HepG2 (cell line): Measurements from ENCODE around the gene EDC3. TPM values are rescaled to one million over a fixed set of nuclear protein-coding genes. Genes with fewer than 3 reads are reported as not detected.

ENCODE experiments used
- CEBPG ChIP-seq: IDR thresholded peaks from 2 replicates; pipeline ENCODE4 v1.6.1; 2016
- FOXK1 ChIP-seq: sonication (generic); formaldehyde crosslinking; IDR thresholded peaks from 2 replicates; pipeline ENCODE4 v1.4.0; 2020; ENCODE audit warnings: low read depth, missing genetic modification reagents, borderline replicate concordance
- GATAD1 ChIP-seq: IDR thresholded peaks from 2 replicates; pipeline ENCODE4 v1.6.1; 2016; ENCODE audit warnings: missing genetic modification reagents, missing compliant biosample characterization
- HNRNPH1 ChIP-seq: fragments of 200-400 bp; formaldehyde crosslinking; optimal IDR thresholded peaks from 2 replicates; pipeline ENCODE3; 2017; ENCODE audit warnings: mild to moderate bottlenecking, low read depth, low read length
- HNRNPLL ChIP-seq: fragments of 200-400 bp; formaldehyde crosslinking; IDR thresholded peaks from 2 replicates; pipeline ENCODE4 v1.6.1; 2017; ENCODE audit warnings: mild to moderate bottlenecking, low read depth, low read length; ENCODE audit not compliant: poor library complexity, severe bottlenecking
- KDM1A ChIP-seq: IDR thresholded peaks from 2 replicates; pipeline ENCODE4 v1.6.1; 2016; ENCODE audit warnings: missing compliant biosample characterization
- MTF1 ChIP-seq: sonication (generic); formaldehyde crosslinking; IDR thresholded peaks from 2 replicates; pipeline ENCODE4 v1.5.0; 2020; ENCODE audit warnings: missing genetic modification reagents
- NAIF1 ChIP-seq: sonication (generic); formaldehyde crosslinking; IDR thresholded peaks from 2 replicates; pipeline ENCODE4 v1.5.0; 2020; ENCODE audit warnings: mild to moderate bottlenecking, missing genetic modification reagents, borderline replicate concordance
- PCBP2 ChIP-seq: fragments of 200-400 bp; formaldehyde crosslinking; optimal IDR thresholded peaks from 2 replicates; pipeline ENCODE3; 2018; ENCODE audit warnings: low read length, low read depth; ENCODE audit not compliant: poor library complexity, severe bottlenecking
- PRDM10 ChIP-seq: sonication (generic); formaldehyde crosslinking; IDR thresholded peaks from 2 replicates; pipeline ENCODE4 v1.4.0; 2020; ENCODE audit warnings: low read depth, missing genetic modification reagents
- RAD51 ChIP-seq: fragments of 450-650 bp; IDR thresholded peaks from 2 replicates; pipeline ENCODE4 v1.6.1; 2016; ENCODE audit warnings: borderline replicate concordance
- U2AF1 ChIP-seq: fragments of 200-400 bp; formaldehyde crosslinking; optimal IDR thresholded peaks from 2 replicates; pipeline ENCODE3; 2017; ENCODE audit warnings: mild to moderate bottlenecking, low read depth, low read length
- ZBTB10 ChIP-seq: sonication (generic); formaldehyde crosslinking; IDR thresholded peaks from 2 replicates; pipeline ENCODE4 v1.4.0; 2020; ENCODE audit warnings: missing genetic modification reagents, borderline replicate concordance
- ZBTB4 ChIP-seq: sonication (generic); formaldehyde crosslinking; IDR thresholded peaks from 2 replicates; pipeline ENCODE4 v1.4.0; 2020; ENCODE audit warnings: missing genetic modification reagents, mild to moderate bottlenecking, borderline replicate concordance
- ZNF282 ChIP-seq: fragments of 450-650 bp; IDR thresholded peaks from 2 replicates; pipeline ENCODE4 v1.6.1; 2018; ENCODE audit not compliant: partially characterized antibody
- ZNF432 ChIP-seq: sonication (generic); formaldehyde crosslinking; IDR thresholded peaks from 2 replicates; pipeline ENCODE4 v1.5.0; 2020; ENCODE audit warnings: missing genetic modification reagents, mild to moderate bottlenecking, borderline replicate concordance
- ZNF468 ChIP-seq: sonication (generic); formaldehyde crosslinking; IDR thresholded peaks from 2 replicates; pipeline ENCODE4 v1.8.0; 2022; ENCODE audit warnings: mild to moderate bottlenecking, moderate library complexity, missing genetic modification reagents
- ZNF644 ChIP-seq: IDR thresholded peaks from 2 replicates; pipeline ENCODE4 v1.6.1; 2016; ENCODE audit warnings: low read depth
- ZSCAN9 ChIP-seq: IDR thresholded peaks from 2 replicates; pipeline ENCODE4 v1.6.1; 2016; ENCODE audit warnings: borderline replicate concordance
- polyA plus RNA-seq, 8 experiments: library from polyadenylated mRNA; depleted of rRNA in 3 of 8; stranded (reverse) in 7 of 8; unstranded in 1 of 8; fragments of >200 nt; fragmentation: Illumina TruSeq in 4 of 8; extraction: Trizol in 4 of 8; gene quantifications; 2 replicates each; pipeline versions ENCODE4 v1.2.1 to v1.2.3, GENCODE V29; 2011 to 2016; ENCODE audit warnings: low read depth in 4 of 8, missing spikeins in 1 of 8, mixed read lengths in 1 of 8; ENCODE audit not compliant: insufficient read depth in 1 of 8
- total RNA-seq, 5 experiments: library from RNA; depleted of rRNA; stranded (reverse); fragments of >200 nt; fragmentation: Illumina TruSeq; extraction: Trizol; gene quantifications; 2 replicates each; pipeline ENCODE4 v1.2.3, GENCODE V29; 2016; ENCODE audit warnings: low read depth in 1 of 5

EDC3 gene
- total and polyA plus RNA-seq, 2 of the 13 experiments (the other 11 are each of a cell fraction or from before 2014, with no cell fraction given): 17.4 to 32.0 TPM

GRCh38 chr15:74598126-74598842 lies 97.5 kb downstream of the EDC3 start (continued):
- TF ChIP-seq RAD51: peak; percentile 91
- no peak for TF ChIP-seq FOXK1
- 0 out of 2 replicates have a peak, but pooled peaks have one; percentile 57 for TF ChIP-seq ZBTB4
- peak; percentile 64 for TF ChIP-seq HNRNPLL
- no peak for TF ChIP-seq KDM1A
- 0 out of 2 replicates have a peak, but pooled peaks have one; percentile 17 for TF ChIP-seq ZSCAN9 (CRISPR knock-in tag)
- TF ChIP-seq PCBP2: no peak
- TF ChIP-seq MTF1 (CRISPR knock-in tag): no peak
- TF ChIP-seq GATAD1: peak; percentile 69
- no peak for TF ChIP-seq ZNF282
- TF ChIP-seq ZNF468: no peak
- TF ChIP-seq PRDM10: no peak
- TF ChIP-seq ZNF644: no peak
- TF ChIP-seq ZBTB10 (CRISPR knock-in tag): peak; percentile 75; the same call in 1 of the 2 replicates
- no peak for TF ChIP-seq ZNF432 (CRISPR knock-in tag)
- TF ChIP-seq HNRNPH1: no peak
- TF ChIP-seq U2AF1: no peak
- no peak for TF ChIP-seq NAIF1 (CRISPR knock-in tag)
- no peak for TF ChIP-seq CEBPG (CRISPR knock-in tag)
